ENCODE data around the gene SCN5A. TPM values are rescaled to one million over a fixed set of nuclear protein-coding genes. Genes with fewer than 3 reads are reported as not detected.

Gene SCN5A
- polyA plus RNA-seq, 1 experiment, result 0.63 TPM

DNA sequence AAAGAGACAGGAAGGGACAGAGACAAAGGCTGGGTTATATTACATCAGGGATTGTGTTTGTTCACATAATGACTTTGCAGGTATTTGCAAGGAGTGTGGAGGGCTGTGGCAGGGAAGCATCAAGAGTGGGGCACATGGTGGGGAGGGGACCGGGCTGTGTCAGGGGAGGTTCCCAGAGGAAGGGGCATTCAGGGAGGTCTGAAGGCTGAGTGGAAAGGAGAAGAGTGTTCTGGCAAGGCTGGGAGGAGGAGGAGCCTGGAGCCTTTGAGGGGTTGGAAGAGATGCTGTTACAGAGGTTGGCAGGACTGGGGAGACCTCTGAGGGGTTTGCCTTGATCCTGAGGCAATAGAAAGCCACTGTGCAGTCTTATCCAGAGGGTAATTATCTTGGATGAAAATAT, 103.9 kb downstream of the SCN5A start:
- no peak overlapping the region for H3K4me3 ChIP-seq (ENCODE audit: low read depth, low read length)
- no peaks in the 10 kb centered on the region; the same call in 1 of the 2 replicates for H3K9me3 ChIP-seq (ENCODE audit: control insufficient read depth, insufficient read depth, low read length)
- H3K27me3 ChIP-seq (ENCODE audit: control insufficient read depth, insufficient read depth, low read length), result peaks cover 2% of the 10 kb centered on the region
- ChIA-PET CTCF (interaction anchor here (1.0 to 2.1 kb wide), 2 partner anchors 24 to 454 kb away, joined by 4 to 5 read pairs; no protein-coding TSS in a partner anchor), POLR2A (no interaction called here)
- H3K27ac ChIP-seq (ENCODE audit: low read depth, low read length), result no peak overlapping the region
- no peak for DNase-seq (ENCODE audit: low read depth, low spot score)
- TF ChIP-seq CTCF (IDR thresholded peaks at IDR 0.05; ENCODE audit: low read depth, low read length), result no peak

DNA sequence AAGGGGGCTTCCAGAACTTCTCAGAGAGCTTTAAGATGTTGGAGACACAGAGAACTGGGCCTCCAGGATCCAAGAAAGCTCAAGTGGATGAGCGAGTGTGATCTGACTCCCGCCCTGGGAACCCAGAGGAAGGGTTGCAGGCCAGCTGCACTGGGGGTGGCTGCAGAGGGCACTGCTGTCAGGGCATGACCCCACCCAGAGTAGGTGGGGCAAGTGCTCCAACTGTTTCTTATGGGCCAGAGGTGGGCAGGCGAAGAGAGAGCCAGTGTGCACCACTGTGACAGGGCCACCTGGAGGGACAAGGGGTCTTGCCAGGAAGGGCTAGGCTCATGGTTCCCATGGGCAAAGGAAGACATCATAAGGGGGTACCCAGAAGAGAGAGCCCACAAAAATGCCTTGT, 104.6 kb downstream of the SCN5A start:
- no peak for TF ChIP-seq CTCF (IDR thresholded peaks at IDR 0.05; ENCODE audit: low read depth, low read length)
- peaks cover 2% of the 10 kb centered on the region for H3K27me3 ChIP-seq (ENCODE audit: control insufficient read depth, insufficient read depth, low read length)
- no peak for DNase-seq (ENCODE audit: low read depth, low spot score)
- ChIA-PET POLR2A (no interaction called here), CTCF (interaction anchor here (0.6 to 2.1 kb wide), 2 partner anchors 24 to 455 kb away, joined by 4 to 5 read pairs; no protein-coding TSS in a partner anchor)
- no peak overlapping the region for H3K4me3 ChIP-seq (ENCODE audit: low read depth, low read length)
- H3K27ac ChIP-seq (ENCODE audit: low read depth, low read length), result no peak overlapping the region
- H3K9me3 ChIP-seq (ENCODE audit: control insufficient read depth, insufficient read depth, low read length), result no peaks in the 10 kb centered on the region; the same call in 1 of the 2 replicates

GRCh38 chr3:38543586-38543985, 105.9 kb downstream of the SCN5A start:
- Histone ChIP-seq H3K9me3 (ENCODE audit: control insufficient read depth, insufficient read depth, low read length) (no peaks in the 10 kb centered on the region), H3K27me3 (ENCODE audit: control insufficient read depth, insufficient read depth, low read length) (peaks cover 2% of the 10 kb centered on the region), H3K27ac (ENCODE audit: low read depth, low read length) (no peak overlapping the region), H3K4me3 (ENCODE audit: low read depth, low read length) (no peak overlapping the region)
- CTCF ChIA-PET, result interaction anchor here (1.5 kb wide), 1 partner anchor 23 kb away, joined by 6 read pairs; no protein-coding TSS in a partner anchor
- POLR2A ChIA-PET, result interaction anchor here (0.5 kb wide), 1 partner anchor 85 kb away, joined by 3 read pairs; no protein-coding TSS in a partner anchor
- no peak for TF ChIP-seq CTCF (IDR thresholded peaks at IDR 0.05; ENCODE audit: low read depth, low read length)
- no peak for DNase-seq (ENCODE audit: low read depth, low spot score)

- CTCF ChIA-PET, result interaction anchor here (0.8 to 1.5 kb wide), 2 partner anchors 22 kb away, joined by 6 read pairs; no protein-coding TSS in a partner anchor
- DNase-seq (ENCODE audit: low read depth, low spot score), result no peak
- TF ChIP-seq CTCF (IDR thresholded peaks at IDR 0.05; ENCODE audit: low read depth, low read length), result no peak
- no peak overlapping the region for H3K27ac ChIP-seq (ENCODE audit: low read depth, low read length)
- no peak overlapping the region for H3K4me3 ChIP-seq (ENCODE audit: low read depth, low read length)
- H3K9me3 ChIP-seq (ENCODE audit: control insufficient read depth, insufficient read depth, low read length), result no peaks in the 10 kb centered on the region
- H3K27me3 ChIP-seq (ENCODE audit: control insufficient read depth, insufficient read depth, low read length), result no peaks in the 10 kb centered on the region
- POLR2A ChIA-PET, result interaction anchor here (0.5 kb wide), 1 partner anchor 86 kb away, joined by 3 read pairs; no protein-coding TSS in a partner anchor
Measured at GRCh38 chr3:38542401-38543298, 106.8 kb downstream of the SCN5A start.

DNA sequence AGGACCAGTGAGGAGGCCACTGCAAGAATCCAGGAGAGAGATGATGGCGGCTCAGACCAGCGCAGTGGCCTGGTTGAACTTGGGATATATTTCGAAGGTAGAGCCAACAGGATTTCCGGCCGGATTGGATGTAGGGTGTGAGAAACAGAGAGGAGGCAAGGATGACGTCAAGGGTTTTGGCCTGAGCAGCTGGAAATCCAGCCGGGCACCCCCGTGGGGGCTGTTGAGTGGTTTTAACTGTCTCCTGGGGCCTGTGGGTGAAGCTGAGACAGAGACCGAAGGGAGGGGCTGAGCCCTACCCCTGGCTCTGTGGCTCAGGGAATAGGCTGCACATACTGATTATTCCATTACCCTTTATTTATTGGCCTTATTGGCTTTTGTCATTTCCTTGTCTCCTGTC, 107.7 kb downstream of the SCN5A start:
- POLR2A ChIA-PET, result no interaction called here
- CTCF ChIA-PET, result interaction anchor here (0.8 kb wide), 1 partner anchor 21 kb away, joined by 6 read pairs; no protein-coding TSS in a partner anchor
- DNase-seq (ENCODE audit: low read depth, low spot score), result no peak
- no peaks in the 10 kb centered on the region for H3K9me3 ChIP-seq (ENCODE audit: control insufficient read depth, insufficient read depth, low read length)
- no peak overlapping the region for H3K27ac ChIP-seq (ENCODE audit: low read depth, low read length)
- H3K27me3 ChIP-seq (ENCODE audit: control insufficient read depth, insufficient read depth, low read length), result no peaks in the 10 kb centered on the region
- no peak overlapping the region for H3K4me3 ChIP-seq (ENCODE audit: low read depth, low read length)
- TF ChIP-seq CTCF (IDR thresholded peaks at IDR 0.05; ENCODE audit: low read depth, low read length), result no peak

Data from AG04450 (cell line).